ENCODE measurements around the gene HNRNPA0.
"Not testable (repeated sequence)": the region's sequence is repeated elsewhere in the genome, so short reads cannot be mapped to it uniquely, and the experiment has no call there.

HNRNPA0 gene

GRCh38 chr5:137792303-137792702 is 38.1 kb upstream of the HNRNPA0 start:
- TF ChIP-seq CTCF (IDR thresholded peaks at IDR 0.05; ENCODE audit: low read depth, low read length), result no peak

GRCh38 chr5:137791799-137792198 is 37.6 kb upstream of the HNRNPA0 start:
- Histone ChIP-seq H3K4me1 (peaks cover 14% of the 10 kb centered on the region), H3K4me3 (ENCODE audit: low read depth, low read length) (no peak overlapping the region), H3K9me3 (no peaks in the 10 kb centered on the region), H3K27me3 (no peaks in the 10 kb centered on the region), H3K36me3 (no peaks in the 10 kb centered on the region)
- no peak for TF ChIP-seq CTCF (IDR thresholded peaks at IDR 0.05; ENCODE audit: low read depth, low read length)
- no peak for DNase-seq

More at GRCh38 chr5:137792303-137792702, 38.1 kb upstream of the HNRNPA0 start:
- Histone ChIP-seq H3K36me3 (no peaks in the 10 kb centered on the region), H3K4me1 (peaks cover 14% of the 10 kb centered on the region), H3K4me3 (ENCODE audit: low read depth, low read length) (no peak overlapping the region), H3K9me3 (no peaks in the 10 kb centered on the region), H3K27me3 (no peaks in the 10 kb centered on the region)
- no peak for DNase-seq

- H3K4me3 ChIP-seq (ENCODE audit: low read depth, low read length), result no peak overlapping the region
Measured at GRCh38 chr5:137791387-137791786, 37.2 kb upstream of the HNRNPA0 start.

GRCh38 chr5:137788560-137788959 is 34.4 kb upstream of the HNRNPA0 start:
- not testable (repeated sequence) for DNase-seq; H3K4me3 ChIP-seq (ENCODE audit: low read depth, low read length); H3K9me3 ChIP-seq; H3K27me3 ChIP-seq; H3K4me1 ChIP-seq; H3K36me3 ChIP-seq

More at GRCh38 chr5:137791387-137791786, 37.2 kb upstream of the HNRNPA0 start:
- no peak for DNase-seq
- no peaks in the 10 kb centered on the region for H3K27me3 ChIP-seq
- peaks cover 11% of the 10 kb centered on the region for H3K4me1 ChIP-seq
- no peaks in the 10 kb centered on the region for H3K9me3 ChIP-seq
- TF ChIP-seq CTCF (IDR thresholded peaks at IDR 0.05; ENCODE audit: low read depth, low read length), result no peak
- H3K36me3 ChIP-seq, result no peaks in the 10 kb centered on the region

- H3K36me3 ChIP-seq, result no peaks in the 10 kb centered on the region
- H3K27me3 ChIP-seq, result no peaks in the 10 kb centered on the region
- no peak for DNase-seq
- no peak for TF ChIP-seq CTCF (IDR thresholded peaks at IDR 0.05; ENCODE audit: low read depth, low read length)
- H3K4me3 ChIP-seq (ENCODE audit: low read depth, low read length), result no peak overlapping the region
- H3K9me3 ChIP-seq, result no peaks in the 10 kb centered on the region
- no peaks in the 10 kb centered on the region for H3K4me1 ChIP-seq
Measured at GRCh38 chr5:137782984-137783536, 28.9 kb upstream of the HNRNPA0 start.

DNA sequence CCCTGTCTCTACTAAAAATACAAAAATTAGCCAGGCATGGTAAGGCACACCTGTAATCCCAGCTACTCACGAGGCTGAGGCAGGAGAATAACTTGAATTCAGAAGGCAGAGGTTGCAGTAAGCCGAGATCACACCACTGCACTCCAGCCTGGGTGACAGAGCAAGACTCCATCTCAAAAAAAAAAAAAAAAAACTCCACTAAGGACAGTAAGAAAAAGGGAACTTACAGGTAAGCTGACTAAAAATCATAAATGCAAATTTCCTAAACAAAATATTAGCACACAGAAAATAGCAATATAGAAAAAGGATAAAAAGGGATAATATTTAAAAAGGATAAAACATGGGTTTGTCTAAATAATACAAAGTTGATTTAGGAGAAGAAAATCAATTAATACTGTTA is 27.9 kb upstream of the HNRNPA0 start:
- H3K4me1 ChIP-seq, result no peaks in the 10 kb centered on the region
- H3K9me3 ChIP-seq, result no peaks in the 10 kb centered on the region
- H3K27me3 ChIP-seq, result no peaks in the 10 kb centered on the region
- H3K36me3 ChIP-seq, result no peaks in the 10 kb centered on the region
- no peak for DNase-seq
- no peak overlapping the region for H3K4me3 ChIP-seq (ENCODE audit: low read depth, low read length)
- TF ChIP-seq CTCF (IDR thresholded peaks at IDR 0.05; ENCODE audit: low read depth, low read length), result no peak
